Endodermal cell (in vitro differentiated cells): ENCODE results near the gene EPHB1. TPM values are rescaled to one million over a fixed set of nuclear protein-coding genes. Genes with fewer than 3 reads are reported as not detected.
"Not testable (repeated sequence)": the region's sequence is repeated elsewhere in the genome, so short reads cannot be mapped to it uniquely, and the experiment has no call there.

Experiments used
- DNase-seq: peaks from one replicate; pipeline ENCODE4 v3.0.0-alpha.2; 2017
- H3K27ac ChIP-seq: 2 replicates; pipeline ENCODE4 v1.5.1; 2013; ENCODE audit warnings: mild to moderate bottlenecking, low read depth, low read length, moderate library complexity
- H3K27me3 ChIP-seq: 2 replicates; pipeline ENCODE4 v1.6.1; 2013; ENCODE audit warnings: mild to moderate bottlenecking, low read length, moderate library complexity; ENCODE audit not compliant: insufficient read depth, control insufficient read depth, poor library complexity, severe bottlenecking
- H3K36me3 ChIP-seq: 2 replicates; pipeline ENCODE4 v1.7.0; 2013; ENCODE audit warnings: mild to moderate bottlenecking, low read length, moderate library complexity; ENCODE audit not compliant: control insufficient read depth, insufficient read depth
- H3K4me1 ChIP-seq: one replicate; pipeline ENCODE4 v1.7.0; 2013; ENCODE audit warnings: low read length; ENCODE audit not compliant: control insufficient read depth, insufficient read depth
- H3K4me3 ChIP-seq: 2 replicates; pipeline ENCODE4 v1.5.1; 2013; ENCODE audit warnings: mild to moderate bottlenecking, low read length, moderate library complexity
- H3K9ac ChIP-seq: 2 replicates; pipeline ENCODE4 v1.6.1; 2013; ENCODE audit warnings: mild to moderate bottlenecking, low read length, moderate library complexity; ENCODE audit not compliant: poor library complexity, severe bottlenecking; ENCODE audit errors: extremely low read depth
- H3K9me3 ChIP-seq: 2 replicates; pipeline ENCODE4 v1.6.1; 2013; ENCODE audit warnings: mild to moderate bottlenecking, low read length, moderate library complexity; ENCODE audit not compliant: control insufficient read depth
- H3K27ac Mint-ChIP-seq: 2 replicates; pipeline ENCODE4 v1.8.0; 2020; ENCODE audit warnings: mixed read lengths
- H3K27me3 Mint-ChIP-seq: 2 replicates; pipeline ENCODE4 v1.8.0; 2021; ENCODE audit warnings: mild to moderate bottlenecking, mixed read lengths; ENCODE audit not compliant: insufficient read depth
- H3K36me3 Mint-ChIP-seq: 2 replicates; pipeline ENCODE4 v1.8.0; 2020; ENCODE audit warnings: low read depth, mixed read lengths
- H3K4me1 Mint-ChIP-seq: 2 replicates; pipeline ENCODE4 v1.8.0; 2020; ENCODE audit warnings: mixed read lengths
- H3K4me3 Mint-ChIP-seq: 2 replicates; pipeline ENCODE4 v1.8.0; 2020; ENCODE audit warnings: mild to moderate bottlenecking, moderate library complexity, mixed read lengths
- H3K9me3 Mint-ChIP-seq: 2 replicates; pipeline ENCODE4 v1.8.0; 2020; ENCODE audit warnings: mild to moderate bottlenecking, mixed read lengths
- WGBS, 2 experiments: methylation state at CpG; one replicate each; pipeline versions ENCODE4 v1.1.5 to v1.1.7; 2013; ENCODE audit warnings: missing lambda C conversion rate in 2 of 2, mixed read lengths in 1 of 2; ENCODE audit not compliant: insufficient coverage in 1 of 2, insufficient read length in 1 of 2; 5-methylcytosine and 5-hydroxymethylcytosine counted together
- total RNA-seq, 2 donors: library from RNA; stranded (reverse); fragmentation: NEBNext Ultra II Directional in 1 of 2; extraction: Animal tissue kit (Norgen Biotek cat#: 25700) in 1 of 2; gene quantifications; 2 replicates in 1 of 2; 3 replicates in 1 of 2; pipeline ENCODE4 v1.2.1, GENCODE V29; 2021
- TF ChIP-seq, protein P1 (sequence below): fragments of 200-600 bp; sonication (generic); conservative IDR thresholded peaks from 2 replicates; pipeline ENCODE4 v1.5.0; 2021; ENCODE audit warnings: antibody characterized with exemption, mild to moderate bottlenecking

Gene EPHB1
- total RNA-seq, 2 donors from 2014 or later: 2.9 to 3.6 TPM

DNA sequence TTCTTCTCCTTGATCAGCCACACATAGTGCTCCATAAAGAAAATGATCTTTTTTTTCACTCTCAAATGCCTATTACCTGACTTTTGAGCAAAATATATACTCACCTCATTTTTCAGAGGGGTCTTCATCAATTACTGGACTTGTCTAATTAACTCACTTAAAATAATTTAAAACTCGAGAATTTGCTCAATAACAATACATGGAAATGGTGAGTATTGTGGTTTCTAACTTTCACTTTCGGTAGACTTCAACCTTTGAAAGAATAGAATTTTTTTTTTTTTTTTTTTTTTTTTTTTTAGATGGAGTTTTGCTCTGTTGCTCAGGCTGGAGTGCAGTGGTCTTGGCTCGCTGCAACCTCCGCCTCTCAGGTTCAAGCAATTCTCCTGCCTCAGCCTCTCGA is 17.7 kb upstream of the EPHB1 start:
- H3K9me3 Mint-ChIP-seq: no peaks in the 10 kb centered on the region
- Histone ChIP-seq H3K4me3 (no peak overlapping the region), H3K36me3 (no peaks in the 10 kb centered on the region), H3K27me3 (peaks cover 31% of the 10 kb centered on the region), H3K4me1 (no peaks in the 10 kb centered on the region), H3K9ac (no peak overlapping the region), H3K27ac (no peak overlapping the region), H3K9me3 (no peaks in the 10 kb centered on the region)
- H3K4me3 Mint-ChIP-seq: no peak overlapping the region
- no peak for DNase-seq
- peaks cover 8% of the 10 kb centered on the region for H3K4me1 Mint-ChIP-seq
- 89 to 96% methylated on average over 3 to 4 of the region's 5 CpGs for WGBS, 2 experiments
- TF ChIP-seq, protein P1, sequence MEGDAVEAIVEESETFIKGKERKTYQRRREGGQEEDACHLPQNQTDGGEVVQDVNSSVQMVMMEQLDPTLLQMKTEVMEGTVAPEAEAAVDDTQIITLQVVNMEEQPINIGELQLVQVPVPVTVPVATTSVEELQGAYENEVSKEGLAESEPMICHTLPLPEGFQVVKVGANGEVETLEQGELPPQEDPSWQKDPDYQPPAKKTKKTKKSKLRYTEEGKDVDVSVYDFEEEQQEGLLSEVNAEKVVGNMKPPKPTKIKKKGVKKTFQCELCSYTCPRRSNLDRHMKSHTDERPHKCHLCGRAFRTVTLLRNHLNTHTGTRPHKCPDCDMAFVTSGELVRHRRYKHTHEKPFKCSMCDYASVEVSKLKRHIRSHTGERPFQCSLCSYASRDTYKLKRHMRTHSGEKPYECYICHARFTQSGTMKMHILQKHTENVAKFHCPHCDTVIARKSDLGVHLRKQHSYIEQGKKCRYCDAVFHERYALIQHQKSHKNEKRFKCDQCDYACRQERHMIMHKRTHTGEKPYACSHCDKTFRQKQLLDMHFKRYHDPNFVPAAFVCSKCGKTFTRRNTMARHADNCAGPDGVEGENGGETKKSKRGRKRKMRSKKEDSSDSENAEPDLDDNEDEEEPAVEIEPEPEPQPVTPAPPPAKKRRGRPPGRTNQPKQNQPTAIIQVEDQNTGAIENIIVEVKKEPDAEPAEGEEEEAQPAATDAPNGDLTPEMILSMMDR: no peak
- H3K36me3 Mint-ChIP-seq: no peaks in the 10 kb centered on the region
- peaks cover 34% of the 10 kb centered on the region for H3K27me3 Mint-ChIP-seq
- H3K27ac Mint-ChIP-seq: no peak overlapping the region

DNA sequence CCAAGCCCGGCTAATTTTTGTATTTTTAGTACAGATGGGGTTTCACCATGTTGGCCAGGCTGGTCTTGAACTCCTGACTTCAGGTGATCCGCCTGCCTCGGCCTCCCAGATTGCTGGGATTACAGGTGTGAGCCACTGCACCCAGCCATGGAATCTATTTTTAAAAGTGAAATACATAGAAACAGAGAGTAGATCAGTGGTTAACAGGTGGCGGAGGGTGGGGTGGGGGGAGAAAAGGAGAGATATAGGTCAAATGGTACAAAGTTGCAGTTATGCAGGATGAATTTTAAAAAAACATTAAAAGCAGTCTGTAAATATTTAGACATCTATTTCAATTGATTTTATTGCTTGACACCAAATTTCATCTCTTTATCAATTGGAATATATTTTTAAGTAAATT is 6.8 kb upstream of the EPHB1 start:
- H3K9ac ChIP-seq, H3K36me3 Mint-ChIP-seq, H3K27ac ChIP-seq, H3K4me1 Mint-ChIP-seq, H3K9me3 Mint-ChIP-seq, H3K27ac Mint-ChIP-seq, H3K9me3 ChIP-seq, H3K36me3 ChIP-seq, H3K4me1 ChIP-seq, DNase-seq, H3K4me3 Mint-ChIP-seq, H3K4me3 ChIP-seq: not testable (repeated sequence)
- 91% methylated on average over 4 of the region's 4 CpGs; no CpG with 5 or more reads in 1 of the 2 experiments for WGBS, 2 experiments
- H3K27me3 Mint-ChIP-seq: peaks cover 59% of the 10 kb centered on the region
- peaks cover 63% of the 10 kb centered on the region for H3K27me3 ChIP-seq

DNA sequence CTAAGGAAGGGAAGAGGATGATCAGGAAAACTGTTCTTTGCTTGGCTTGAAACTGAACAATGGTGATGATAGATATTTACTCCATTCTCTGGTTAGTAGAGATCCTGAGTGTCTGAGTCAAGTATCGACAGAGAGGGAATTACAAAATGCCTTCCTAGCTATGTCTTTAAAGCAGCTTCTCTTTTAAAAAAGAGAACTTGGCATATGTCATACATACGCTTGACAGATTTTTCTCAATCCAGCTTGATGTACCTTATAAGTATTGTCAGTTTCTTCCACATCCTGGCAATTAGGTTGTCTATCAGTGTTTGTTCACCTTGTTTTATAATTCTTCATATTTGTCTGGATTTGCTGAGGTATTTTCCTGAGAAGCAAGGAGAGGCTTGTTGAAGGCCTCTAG is 5.0 kb upstream of the EPHB1 start:
- Histone ChIP-seq H3K9ac (no peak overlapping the region), H3K27me3 (peaks cover 78% of the 10 kb centered on the region), H3K4me3 (no peak overlapping the region), H3K36me3 (no peaks in the 10 kb centered on the region), H3K4me1 (no peaks in the 10 kb centered on the region), H3K9me3 (no peaks in the 10 kb centered on the region), H3K27ac (no peak overlapping the region)
- no peaks in the 10 kb centered on the region for H3K4me1 Mint-ChIP-seq
- H3K9me3 Mint-ChIP-seq: no peaks in the 10 kb centered on the region
- TF ChIP-seq, protein P1: no peak
- DNase-seq: no peak
- no peaks in the 10 kb centered on the region for H3K36me3 Mint-ChIP-seq
- WGBS, 2 experiments: 90 to 95% methylated on average over 2 of the region's 2 CpGs
- H3K4me3 Mint-ChIP-seq: no peak overlapping the region
- peaks cover 74% of the 10 kb centered on the region for H3K27me3 Mint-ChIP-seq
- H3K27ac Mint-ChIP-seq: no peak overlapping the region

DNA sequence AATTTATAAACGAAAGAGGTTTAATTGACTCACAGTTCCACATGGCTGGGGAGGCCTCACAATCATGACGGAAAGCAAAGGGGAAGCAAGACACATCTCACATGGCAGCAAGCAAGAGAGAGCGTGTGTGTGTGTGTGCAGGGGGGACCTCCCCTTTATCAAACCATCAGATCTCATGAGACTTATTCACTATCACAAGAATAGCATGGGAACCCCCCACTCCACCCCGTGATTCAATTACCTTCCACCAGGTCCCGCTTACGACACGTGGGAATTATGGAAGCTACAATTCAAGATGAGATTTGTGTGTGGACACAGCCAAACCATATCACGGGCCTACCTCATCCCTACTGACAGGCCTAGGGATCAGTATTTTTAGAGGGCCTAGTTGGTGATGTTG is 3.1 kb upstream of the EPHB1 start:
- Histone ChIP-seq H3K27me3 (peaks cover 89% of the 10 kb centered on the region), H3K4me1 (no peaks in the 10 kb centered on the region), H3K4me3 (no peak overlapping the region), H3K9me3 (no peaks in the 10 kb centered on the region), H3K27ac (no peak overlapping the region), H3K36me3 (no peaks in the 10 kb centered on the region), H3K9ac (no peak overlapping the region)
- Mint-ChIP-seq H3K27ac (no peak overlapping the region), H3K4me3 (no peak overlapping the region), H3K9me3 (no peaks in the 10 kb centered on the region), H3K4me1 (peaks cover 3% of the 10 kb centered on the region), H3K27me3 (peaks cover 87% of the 10 kb centered on the region), H3K36me3 (no peaks in the 10 kb centered on the region)
- whole genome bisulfite sequencing, 2 experiments: 71 to 92% methylated on average over 1 to 8 of the region's 8 CpGs
- TF ChIP-seq, protein P1: no peak
- no peak for DNase-seq
